Measurements from ENCODE around the gene TMEM108.

TMEM108 gene

GRCh38 chr3:133162670-133163305 lies 124.6 kb downstream of the TMEM108 start:
- Histone ChIP-seq H3K9me3 (ENCODE audit: control insufficient read depth in 1 of 2, low read length in 2 of 2) (no peaks in the 10 kb centered on the region), H3K36me3 (ENCODE audit: control insufficient read depth in 1 of 2, insufficient read depth in 2 of 2, low read length in 2 of 2) (no peaks in the 10 kb centered on the region), H3K4me3 (ENCODE audit: low read depth in 1 of 2, low read length in 2 of 2) (no peak overlapping the region), H3K4me1 (ENCODE audit: control insufficient read depth in 1 of 2, insufficient read depth in 2 of 2, low read length in 2 of 2) (no peaks in the 10 kb centered on the region), H3K27ac (ENCODE audit: low read length) (no peak overlapping the region), H3K27me3 (ENCODE audit: low read depth, low read length) (no peaks in the 10 kb centered on the region)

- Histone ChIP-seq H3K4me3 (ENCODE audit: low read depth in 1 of 2, low read length in 2 of 2) (no peak overlapping the region), H3K4me1 (ENCODE audit: control insufficient read depth in 1 of 2, insufficient read depth in 2 of 2, low read length in 2 of 2) (no peaks in the 10 kb centered on the region), H3K9me3 (ENCODE audit: control insufficient read depth in 1 of 2, low read length in 2 of 2) (no peaks in the 10 kb centered on the region), H3K27me3 (ENCODE audit: low read depth, low read length) (no peaks in the 10 kb centered on the region), H3K27ac (ENCODE audit: low read length) (no peak overlapping the region), H3K36me3 (ENCODE audit: control insufficient read depth in 1 of 2, insufficient read depth in 2 of 2, low read length in 2 of 2) (no peaks in the 10 kb centered on the region)
These were observed 129.3 kb downstream of the TMEM108 start for GRCh38 chr3:133167340-133168024.

- H3K4me1 ChIP-seq (ENCODE audit: control insufficient read depth in 1 of 2, insufficient read depth in 2 of 2, low read length in 2 of 2) = no peaks in the 10 kb centered on the region
- H3K27me3 ChIP-seq (ENCODE audit: low read depth, low read length) = no peaks in the 10 kb centered on the region
- no peak overlapping the region for H3K4me3 ChIP-seq (ENCODE audit: low read depth in 1 of 2, low read length in 2 of 2)
- no peak overlapping the region for H3K27ac ChIP-seq (ENCODE audit: low read length)
- no peaks in the 10 kb centered on the region for H3K36me3 ChIP-seq (ENCODE audit: control insufficient read depth in 1 of 2, insufficient read depth in 2 of 2, low read length in 2 of 2)
- no peaks in the 10 kb centered on the region for H3K9me3 ChIP-seq (ENCODE audit: control insufficient read depth in 1 of 2, low read length in 2 of 2)
These were observed 129.8 kb downstream of the TMEM108 start for GRCh38 chr3:133168025-133168401.

GRCh38 chr3:133169331-133170068 lies 131.3 kb downstream of the TMEM108 start:
- Histone ChIP-seq H3K4me3 (ENCODE audit: low read depth in 1 of 2, low read length in 2 of 2) (no peak overlapping the region), H3K9me3 (ENCODE audit: control insufficient read depth in 1 of 2, low read length in 2 of 2) (peaks cover 0 to 5% of the 10 kb centered on the region in 2 donors), H3K36me3 (ENCODE audit: control insufficient read depth in 1 of 2, insufficient read depth in 2 of 2, low read length in 2 of 2) (no peaks in the 10 kb centered on the region), H3K27me3 (ENCODE audit: low read depth, low read length) (no peaks in the 10 kb centered on the region), H3K27ac (ENCODE audit: low read length) (no peak overlapping the region), H3K4me1 (ENCODE audit: control insufficient read depth in 1 of 2, insufficient read depth in 2 of 2, low read length in 2 of 2) (no peaks in the 10 kb centered on the region)

- no peaks in the 10 kb centered on the region for H3K36me3 ChIP-seq (ENCODE audit: control insufficient read depth in 1 of 2, insufficient read depth in 2 of 2, low read length in 2 of 2)
- no peaks in the 10 kb centered on the region for H3K4me1 ChIP-seq (ENCODE audit: control insufficient read depth in 1 of 2, insufficient read depth in 2 of 2, low read length in 2 of 2)
- H3K27me3 ChIP-seq (ENCODE audit: low read depth, low read length) = no peaks in the 10 kb centered on the region
- no peak overlapping the region for H3K4me3 ChIP-seq (ENCODE audit: low read depth in 1 of 2, low read length in 2 of 2)
- H3K9me3 ChIP-seq (ENCODE audit: control insufficient read depth in 1 of 2, low read length in 2 of 2) = peaks cover 0 to 5% of the 10 kb centered on the region in 2 donors
- H3K27ac ChIP-seq (ENCODE audit: low read length) = no peak overlapping the region
These were observed 133.6 kb downstream of the TMEM108 start for GRCh38 chr3:133171831-133172230.

GRCh38 chr3:133181392-133182150 lies 143.4 kb downstream of the TMEM108 start:
- no peaks in the 10 kb centered on the region for H3K4me1 ChIP-seq (ENCODE audit: control insufficient read depth in 1 of 2, insufficient read depth in 2 of 2, low read length in 2 of 2)
- no peaks in the 10 kb centered on the region for H3K9me3 ChIP-seq (ENCODE audit: control insufficient read depth in 1 of 2, low read length in 2 of 2)
- no peak overlapping the region for H3K4me3 ChIP-seq (ENCODE audit: low read depth in 1 of 2, low read length in 2 of 2)
- no peak overlapping the region for H3K27ac ChIP-seq (ENCODE audit: low read length)
- no peaks in the 10 kb centered on the region for H3K36me3 ChIP-seq (ENCODE audit: control insufficient read depth in 1 of 2, insufficient read depth in 2 of 2, low read length in 2 of 2)
- H3K27me3 ChIP-seq (ENCODE audit: low read depth, low read length) = no peaks in the 10 kb centered on the region

- Histone ChIP-seq H3K9me3 (ENCODE audit: control insufficient read depth in 1 of 2, low read length in 2 of 2) (no peaks in the 10 kb centered on the region), H3K4me1 (ENCODE audit: control insufficient read depth in 1 of 2, insufficient read depth in 2 of 2, low read length in 2 of 2) (no peaks in the 10 kb centered on the region), H3K4me3 (ENCODE audit: low read depth in 1 of 2, low read length in 2 of 2) (no peak overlapping the region), H3K27me3 (ENCODE audit: low read depth, low read length) (no peaks in the 10 kb centered on the region), H3K36me3 (ENCODE audit: control insufficient read depth in 1 of 2, insufficient read depth in 2 of 2, low read length in 2 of 2) (no peaks in the 10 kb centered on the region), H3K27ac (ENCODE audit: low read length) (no peak overlapping the region)
These were observed 149.7 kb downstream of the TMEM108 start for GRCh38 chr3:133187870-133188379.

- Histone ChIP-seq H3K4me1 (ENCODE audit: control insufficient read depth in 1 of 2, insufficient read depth in 2 of 2, low read length in 2 of 2) (no peaks in the 10 kb centered on the region), H3K27ac (ENCODE audit: low read length) (no peak overlapping the region), H3K4me3 (ENCODE audit: low read depth in 1 of 2, low read length in 2 of 2) (no peak overlapping the region), H3K9me3 (ENCODE audit: control insufficient read depth in 1 of 2, low read length in 2 of 2) (no peaks in the 10 kb centered on the region), H3K36me3 (ENCODE audit: control insufficient read depth in 1 of 2, insufficient read depth in 2 of 2, low read length in 2 of 2) (no peaks in the 10 kb centered on the region), H3K27me3 (ENCODE audit: low read depth, low read length) (no peaks in the 10 kb centered on the region)
These were observed 150.8 kb downstream of the TMEM108 start for GRCh38 chr3:133188996-133189395.

GRCh38 chr3:133189893-133190292 lies 151.7 kb downstream of the TMEM108 start:
- H3K4me3 ChIP-seq (ENCODE audit: low read depth in 1 of 2, low read length in 2 of 2) = no peak overlapping the region
- no peaks in the 10 kb centered on the region for H3K27me3 ChIP-seq (ENCODE audit: low read depth, low read length)
- no peak overlapping the region for H3K27ac ChIP-seq (ENCODE audit: low read length)
- no peaks in the 10 kb centered on the region for H3K9me3 ChIP-seq (ENCODE audit: control insufficient read depth in 1 of 2, low read length in 2 of 2)
- H3K4me1 ChIP-seq (ENCODE audit: control insufficient read depth in 1 of 2, insufficient read depth in 2 of 2, low read length in 2 of 2) = no peaks in the 10 kb centered on the region
- no peaks in the 10 kb centered on the region for H3K36me3 ChIP-seq (ENCODE audit: control insufficient read depth in 1 of 2, insufficient read depth in 2 of 2, low read length in 2 of 2)

- no peaks in the 10 kb centered on the region for H3K36me3 ChIP-seq (ENCODE audit: control insufficient read depth in 1 of 2, insufficient read depth in 2 of 2, low read length in 2 of 2)
- no peak overlapping the region for H3K27ac ChIP-seq (ENCODE audit: low read length)
- no peak overlapping the region for H3K4me3 ChIP-seq (ENCODE audit: low read depth in 1 of 2, low read length in 2 of 2)
- H3K9me3 ChIP-seq (ENCODE audit: control insufficient read depth in 1 of 2, low read length in 2 of 2) = no peaks in the 10 kb centered on the region
- no peaks in the 10 kb centered on the region for H3K27me3 ChIP-seq (ENCODE audit: low read depth, low read length)
- H3K4me1 ChIP-seq (ENCODE audit: control insufficient read depth in 1 of 2, insufficient read depth in 2 of 2, low read length in 2 of 2) = no peaks in the 10 kb centered on the region
These were observed 153.6 kb downstream of the TMEM108 start for GRCh38 chr3:133191818-133192217.

Data from muscle layer of duodenum (tissue), 2 donors.